ENCODE results near the gene RPS6KL1. TPM values are rescaled to one million over a fixed set of nuclear protein-coding genes. Genes with fewer than 3 reads are reported as not detected.

Gene RPS6KL1
- total RNA-seq, 1 experiment from 2014 or later, result 4.2 TPM

DNA sequence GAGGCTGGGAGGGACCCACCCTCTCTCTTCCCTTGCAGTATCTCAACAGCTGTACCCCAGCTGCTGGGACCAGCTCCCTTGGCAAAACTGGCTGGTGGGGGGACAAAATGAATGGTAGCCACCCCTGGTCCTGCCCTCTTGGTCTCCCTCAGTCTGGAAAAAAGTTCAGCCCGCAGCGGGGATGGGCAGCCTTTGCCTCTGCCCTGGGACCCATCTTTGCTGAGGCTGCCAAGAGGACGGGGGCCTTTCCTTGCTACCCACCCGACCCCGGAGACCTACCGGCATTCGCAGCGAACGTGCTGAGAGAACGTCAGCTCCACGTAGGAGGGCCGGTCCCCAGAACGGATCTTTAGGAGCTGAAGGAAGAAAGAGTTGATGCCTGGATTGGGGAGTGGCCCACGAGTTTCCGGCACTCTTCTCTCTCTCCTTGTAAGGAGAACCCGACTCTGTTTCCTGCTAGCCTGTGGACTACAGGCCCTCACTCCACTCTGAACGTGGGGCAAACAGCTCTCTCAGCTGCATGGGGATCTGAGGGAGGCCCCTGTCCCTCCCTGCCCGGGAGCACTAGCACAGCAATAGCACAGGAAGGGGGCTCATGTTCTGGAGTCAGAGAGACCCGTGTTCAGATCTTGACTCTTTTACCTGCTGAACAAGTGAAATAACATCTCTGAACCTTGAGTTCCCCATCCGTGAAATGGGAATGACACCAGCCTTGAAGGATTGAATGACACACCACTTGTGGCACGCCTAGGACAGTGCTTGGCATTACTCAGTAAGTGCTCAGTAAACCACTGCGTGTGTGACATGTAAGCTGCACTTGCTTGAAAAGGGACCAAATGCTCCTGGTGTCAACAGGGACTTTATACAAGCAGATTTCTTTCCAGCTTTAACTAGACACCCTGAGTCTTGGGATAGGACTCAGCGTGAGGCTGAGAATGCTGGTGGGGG lies 25.4 kb upstream of the RPS6KL1 start:
- no peak overlapping the region for H3K27ac ChIP-seq
- BruUV-seq (replicated peaks), result no TSS peak
- CTCF ChIA-PET, result interaction anchor here (0.5 to 1.2 kb wide), 3 partner anchors 43 to 603 kb away, joined by 3 to 5 read pairs (median 4); no protein-coding TSS in a partner anchor

GRCh38 chr14:74947353-74948227 lies 24.5 kb upstream of the RPS6KL1 start:
- no peak for TF ChIP-seq EZH2 (IDR thresholded peaks at IDR 0.05; ENCODE audit: low read depth)
- TF ChIP-seq CTCF (conservative IDR thresholded peaks at IDR 0.05), result no peak
- BruUV-seq (replicated peaks), result no TSS peak
- no peak for DNase-seq
- Histone ChIP-seq H2AFZ (no peak overlapping the region), H3K4me3 (no peak overlapping the region), H3K36me3 (ENCODE audit: low read depth) (no peaks in the 10 kb centered on the region), H3F3A (ENCODE audit: insufficient read depth, low read depth) (peaks cover 15% of the 10 kb centered on the region; the same call in 1 of the 2 replicates), H3K27me3 (ENCODE audit: insufficient read depth, low read depth) (no peaks in the 10 kb centered on the region), H3K4me2 (no peak overlapping the region), H4K20me1 (ENCODE audit: insufficient read depth) (no peaks in the 10 kb centered on the region), H3K9me3 (ENCODE audit: insufficient read depth, low read depth) (no peaks in the 10 kb centered on the region), H3K79me2 (ENCODE audit: low read depth) (no peaks in the 10 kb centered on the region), H3K4me1 (replicated peaks; ENCODE audit: insufficient read depth) (peaks cover 9% of the 10 kb centered on the region; the same call in 1 of the 2 replicates), H3K9me2 (ENCODE audit: insufficient read depth) (no peaks in the 10 kb centered on the region), H3K27ac (no peak overlapping the region)
- intact Hi-C loops (cut with micrococcal nuclease; ENCODE audit: unreplicated experiment), result loop anchor here (10.0 kb wide), 1 partner anchor 357 kb away; no protein-coding TSS in a partner anchor
- CTCF ChIA-PET, result interaction anchor here (0.6 to 1.3 kb wide), 3 partner anchors 8 to 141 kb away, joined by 3 to 5 read pairs (median 4); partner anchors contain the start of gene PGF
- POLR2A ChIA-PET (ENCODE audit: unreplicated experiment), result interaction anchor here (0.7 kb wide), 1 partner anchor 64 kb away, joined by 3 read pairs; no protein-coding TSS in a partner anchor

More for the DNA sequence above, 25.4 kb upstream of the RPS6KL1 start:
- Histone ChIP-seq H4K20me1 (ENCODE audit: insufficient read depth) (no peaks in the 10 kb centered on the region), H3K4me2 (no peak overlapping the region), H3K79me2 (ENCODE audit: low read depth) (no peaks in the 10 kb centered on the region), H3K36me3 (ENCODE audit: low read depth) (no peaks in the 10 kb centered on the region), H3F3A (ENCODE audit: insufficient read depth, low read depth) (peaks cover 10% of the 10 kb centered on the region; the same call in 1 of the 2 replicates), H3K9me3 (ENCODE audit: insufficient read depth, low read depth) (no peaks in the 10 kb centered on the region), H3K27me3 (ENCODE audit: insufficient read depth, low read depth) (no peaks in the 10 kb centered on the region), H3K4me1 (replicated peaks; ENCODE audit: insufficient read depth) (peaks cover 9% of the 10 kb centered on the region; the same call in 1 of the 2 replicates), H3K9me2 (ENCODE audit: insufficient read depth) (no peaks in the 10 kb centered on the region), H2AFZ (no peak overlapping the region), H3K4me3 (no peak overlapping the region)
- no peak for TF ChIP-seq EZH2 (IDR thresholded peaks at IDR 0.05; ENCODE audit: low read depth)
- TF ChIP-seq CTCF (conservative IDR thresholded peaks at IDR 0.05), result no peak
- DNase-seq, result no peak
- POLR2A ChIA-PET (ENCODE audit: unreplicated experiment), result interaction anchor here (0.7 kb wide), 1 partner anchor 63 kb away, joined by 3 read pairs; no protein-coding TSS in a partner anchor
- intact Hi-C loops (cut with micrococcal nuclease; ENCODE audit: unreplicated experiment), result loop anchor here (10.0 kb wide), 1 partner anchor 356 kb away; no protein-coding TSS in a partner anchor

All from PC-9 (cell line).